HEK293 (cell line): ENCODE results near the gene PSMD8.
A peak's percentile ranks its signal among the peaks of the same experiment; 100 is the strongest.

Experiments used
- CTCF ChIA-PET: fragments of 350-600 bp; formaldehyde crosslinking; extraction: SDS; loops from one replicate; lab custom pipeline; 2021; ENCODE audit warnings: antibody characterized with exemption; lab: Yijun Ruan, JAX
- POLR2A ChIA-PET: fragments of 300-600 bp; formaldehyde crosslinking; extraction: SDS; loops from one replicate; lab custom pipeline; 2020; ENCODE audit warnings: antibody characterized with exemption, inconsistent platforms; lab: Yijun Ruan, JAX
- H3K27ac ChIP-seq: fragments of 200-500 bp; sonication (Bioruptor generic); 2 replicates; pipeline ENCODE4 v1.5.1; 2014; ENCODE audit warnings: low read depth, low read length, control low read depth, inconsistent platforms; ENCODE audit errors: extremely low read depth
- H3K36me3 ChIP-seq, 2 experiments: fragments of 200-500 bp in 1 of 2; sonication (Bioruptor generic) in 1 of 2; 1 replicate in 1 of 2; 2 replicates in 1 of 2; pipeline ENCODE4 v1.5.1; 2014 to 2017; ENCODE audit warnings: inconsistent platforms in 2 of 2, low read length in 2 of 2; ENCODE audit not compliant: control insufficient read depth in 2 of 2, insufficient read depth in 1 of 2
- H3K4me1 ChIP-seq: fragments of 200-500 bp; sonication (Bioruptor generic); 2 replicates; pipeline ENCODE4 v1.5.1; 2014; ENCODE audit warnings: mild to moderate bottlenecking, low read length, inconsistent platforms; ENCODE audit not compliant: control insufficient read depth, insufficient read depth
- H3K4me3 ChIP-seq: 2 replicates; pipeline ENCODE4 v1.5.1; 2011; ENCODE audit warnings: low read depth, mild to moderate bottlenecking, control low read depth, low read length, moderate library complexity
- H3K9me3 ChIP-seq: fragments of 200-500 bp; sonication (Bioruptor generic); 2 replicates; pipeline ENCODE4 v1.5.1; 2014; ENCODE audit warnings: low read depth, low read length, inconsistent platforms; ENCODE audit not compliant: control insufficient read depth, insufficient read depth
- ATF2 ChIP-seq: fragments of 450-650 bp; formaldehyde crosslinking; IDR thresholded peaks from 2 replicates; pipeline ENCODE4 v1.5.1; 2016; ENCODE audit warnings: missing biosample characterization, missing genetic modification characterization, low read depth
- BCL6B ChIP-seq: fragments of 450-650 bp; formaldehyde crosslinking; IDR thresholded peaks from 2 replicates; pipeline ENCODE4 v1.5.1; 2017; ENCODE audit warnings: missing biosample characterization, missing genetic modification characterization
- FEZF1 ChIP-seq: fragments of 450-650 bp; formaldehyde crosslinking; IDR thresholded peaks from 2 replicates; pipeline ENCODE4 v1.5.1; 2016; ENCODE audit warnings: missing biosample characterization, missing genetic modification characterization
- HOXA7 ChIP-seq: sonication (generic); formaldehyde crosslinking; IDR thresholded peaks from 2 replicates; pipeline ENCODE4 v1.8.1; 2022; ENCODE audit warnings: missing genetic modification reagents, borderline replicate concordance
- KLF10 ChIP-seq: fragments of 450-650 bp; IDR thresholded peaks from 2 replicates; pipeline ENCODE4 v1.5.1; 2018; ENCODE audit warnings: missing biosample characterization, mild to moderate bottlenecking, missing genetic modification characterization
- OSR2 ChIP-seq: fragments of 450-650 bp; formaldehyde crosslinking; IDR thresholded peaks from 2 replicates; pipeline ENCODE4 v1.5.1; 2016; ENCODE audit warnings: missing biosample characterization, missing genetic modification characterization
- PBX3 ChIP-seq: sonication (generic); formaldehyde crosslinking; IDR thresholded peaks from 2 replicates; pipeline ENCODE4 v1.8.1; 2022; ENCODE audit warnings: mild to moderate bottlenecking, moderate library complexity, missing genetic modification reagents
- TCF7L2 ChIP-seq: IDR thresholded peaks from 2 replicates; pipeline ENCODE4 v1.6.1; 2011; ENCODE audit warnings: low read depth, mild to moderate bottlenecking, inconsistent platforms, low read length, moderate library complexity, borderline replicate concordance
- TRIM28 ChIP-seq: IDR thresholded peaks from 2 replicates; pipeline ENCODE4 v1.6.1; 2011; ENCODE audit warnings: low read length, control low read depth, borderline replicate concordance
- YY1 ChIP-seq: fragments of 450-650 bp; formaldehyde crosslinking; IDR thresholded peaks from 2 replicates; pipeline ENCODE4 v1.5.1; 2018; ENCODE audit warnings: missing biosample characterization, missing genetic modification characterization
- ZBTB7A ChIP-seq: fragments of 450-650 bp; formaldehyde crosslinking; IDR thresholded peaks from 2 replicates; pipeline ENCODE4 v1.5.1; 2016; ENCODE audit warnings: low read depth, missing biosample characterization, missing genetic modification characterization
- ZNF132 ChIP-seq: fragments of 450-650 bp; formaldehyde crosslinking; IDR thresholded peaks from 2 replicates; pipeline ENCODE4 v1.5.1; 2017; ENCODE audit warnings: missing biosample characterization, missing genetic modification characterization, borderline replicate concordance
- ZNF140 ChIP-seq: fragments of 450-650 bp; formaldehyde crosslinking; IDR thresholded peaks from 2 replicates; pipeline ENCODE4 v1.5.1; 2016; ENCODE audit warnings: missing biosample characterization, missing genetic modification characterization
- ZNF146 ChIP-seq: fragments of 450-650 bp; formaldehyde crosslinking; IDR thresholded peaks from 2 replicates; pipeline ENCODE4 v1.5.1; 2016; ENCODE audit warnings: missing biosample characterization, missing genetic modification characterization
- ZNF169 ChIP-seq: fragments of 450-650 bp; formaldehyde crosslinking; IDR thresholded peaks from 2 replicates; pipeline ENCODE4 v1.5.1; 2016; ENCODE audit warnings: missing biosample characterization, missing genetic modification characterization
- ZNF19 ChIP-seq: fragments of 450-650 bp; formaldehyde crosslinking; IDR thresholded peaks from 2 replicates; pipeline ENCODE4; 2016; ENCODE audit warnings: missing biosample characterization, missing genetic modification characterization, low read depth
- ZNF202 ChIP-seq: fragments of 450-650 bp; formaldehyde crosslinking; IDR thresholded peaks from 2 replicates; pipeline ENCODE4 v1.5.1; 2016; ENCODE audit warnings: missing biosample characterization, missing genetic modification characterization, borderline replicate concordance
- ZNF211 ChIP-seq: fragments of 450-650 bp; formaldehyde crosslinking; IDR thresholded peaks from 2 replicates; pipeline ENCODE4 v1.5.1; 2016; ENCODE audit warnings: low read depth, missing biosample characterization, missing genetic modification characterization
- ZNF239 ChIP-seq: fragments of 450-650 bp; formaldehyde crosslinking; IDR thresholded peaks from 2 replicates; pipeline ENCODE4 v1.5.1; 2016; ENCODE audit warnings: missing biosample characterization, missing genetic modification characterization
- ZNF248 ChIP-seq: fragments of 450-650 bp; formaldehyde crosslinking; IDR thresholded peaks from 2 replicates; pipeline ENCODE4 v1.5.1; 2017; ENCODE audit warnings: missing biosample characterization, missing genetic modification characterization
- ZNF292 ChIP-seq: fragments of 450-650 bp; formaldehyde crosslinking; IDR thresholded peaks from 2 replicates; pipeline ENCODE4 v1.5.1; 2016; ENCODE audit warnings: low read depth, missing biosample characterization, missing genetic modification characterization, borderline replicate concordance
- ZNF350 ChIP-seq: fragments of 450-650 bp; formaldehyde crosslinking; IDR thresholded peaks from 2 replicates; pipeline ENCODE4 v1.5.0; 2017; ENCODE audit warnings: missing biosample characterization, mild to moderate bottlenecking, missing genetic modification characterization
- ZNF404 ChIP-seq: fragments of 450-650 bp; formaldehyde crosslinking; IDR thresholded peaks from 2 replicates; pipeline ENCODE4 v1.5.1; 2017; ENCODE audit warnings: missing biosample characterization, missing genetic modification characterization
- ZNF560 ChIP-seq: fragments of 450-650 bp; formaldehyde crosslinking; IDR thresholded peaks from 2 replicates; pipeline ENCODE4 v1.5.1; 2017; ENCODE audit warnings: missing biosample characterization, missing genetic modification characterization, borderline replicate concordance
- ZNF600 ChIP-seq: fragments of 450-650 bp; formaldehyde crosslinking; IDR thresholded peaks from 2 replicates; pipeline ENCODE4 v1.5.1; 2016; ENCODE audit warnings: missing biosample characterization, missing genetic modification characterization
- ZNF639 ChIP-seq: fragments of 450-650 bp; formaldehyde crosslinking; IDR thresholded peaks from 2 replicates; pipeline ENCODE4 v1.5.1; 2016; ENCODE audit warnings: missing biosample characterization, missing genetic modification characterization
- ZNF670 ChIP-seq: fragments of 450-650 bp; formaldehyde crosslinking; IDR thresholded peaks from 2 replicates; pipeline ENCODE4 v1.5.1; 2016; ENCODE audit warnings: missing biosample characterization, missing genetic modification characterization, low read depth
- ZNF701 ChIP-seq: fragments of 450-650 bp; formaldehyde crosslinking; IDR thresholded peaks from 2 replicates; pipeline ENCODE4 v1.5.1; 2016; ENCODE audit warnings: missing biosample characterization, missing genetic modification characterization
- ZNF843 ChIP-seq: fragments of 450-650 bp; formaldehyde crosslinking; IDR thresholded peaks from 2 replicates; pipeline ENCODE4 v1.5.1; 2016; ENCODE audit warnings: missing biosample characterization, missing genetic modification characterization
- ZSCAN16 ChIP-seq: fragments of 450-650 bp; formaldehyde crosslinking; IDR thresholded peaks from 2 replicates; pipeline ENCODE4 v1.5.1; 2016; ENCODE audit warnings: missing biosample characterization, missing genetic modification characterization
- ZXDB ChIP-seq: fragments of 450-650 bp; formaldehyde crosslinking; IDR thresholded peaks from 2 replicates; pipeline ENCODE4 v1.5.1; 2016; ENCODE audit warnings: missing biosample characterization, missing genetic modification characterization

Gene PSMD8

GRCh38 chr19:38335949-38336637, 38.3 kb upstream of the PSMD8 start:
- CTCF ChIA-PET: interaction anchor here (0.6 to 9.9 kb wide), 44 partner anchors 10 to 608 kb away, joined by 3 to 183 read pairs (median 4); partner anchors contain the start of genes FAM98C, PSMD8 and SPINT2
- H3K4me3 ChIP-seq: peak overlapping the region; percentile 66
- H3K4me1 ChIP-seq: peaks cover 14% of the 10 kb centered on the region
- POLR2A ChIA-PET: interaction anchor here (0.6 to 5.5 kb wide), 8 partner anchors 23 to 111 kb away, joined by 3 to 83 read pairs (median 10); partner anchors contain the start of genes GGN, PSMD8 and SPRED3
- peaks cover 0 to 4% of the 10 kb centered on the region in 2 experiments; a peak in 1 of 3 replicates for H3K36me3 ChIP-seq
- H3K27ac ChIP-seq: peak overlapping the region; percentile 80
- no peaks in the 10 kb centered on the region for H3K9me3 ChIP-seq
- TF ChIP-seq ZNF132 (tag by site-specific recombination): no peak
- no peak for TF ChIP-seq PBX3 (CRISPR knock-in tag)
- TF ChIP-seq ZSCAN16: 0 out of 2 replicates have a peak, but pooled peaks have one; percentile 55
- TF ChIP-seq ZNF169: no peak; the same call in 1 of the 2 replicates
- no peak; the same call in 1 of the 2 replicates for TF ChIP-seq ZNF146 (tag by site-specific recombination)
- TF ChIP-seq YY1 (tag by site-specific recombination): no peak; the same call in 1 of the 2 replicates
- no peak for TF ChIP-seq ZNF350 (tag by site-specific recombination)
- TF ChIP-seq ZNF670 (tag by site-specific recombination): no peak
- TF ChIP-seq ZNF600 (tag by site-specific recombination): peak; percentile 93
- peak; percentile 90 for TF ChIP-seq OSR2 (tag by site-specific recombination)
- TF ChIP-seq ZNF19 (tag by site-specific recombination): no peak
- TF ChIP-seq ZNF140 (tag by site-specific recombination): no peak
- no peak for TF ChIP-seq TRIM28
- no peak for TF ChIP-seq ZNF292 (tag by site-specific recombination)
- TF ChIP-seq ZNF202: no peak
- TF ChIP-seq TCF7L2: no peak
- peak; percentile 28; the same call in 1 of the 2 replicates for TF ChIP-seq FEZF1
- TF ChIP-seq ZNF248: no peak
- no peak for TF ChIP-seq ZNF404 (tag by site-specific recombination)
- peak; percentile 90; the same call in 1 of the 2 replicates for TF ChIP-seq ZNF239 (tag by site-specific recombination)
- peak; percentile 98 for TF ChIP-seq KLF10
- TF ChIP-seq BCL6B (tag by site-specific recombination): no peak
- TF ChIP-seq ZNF211 (tag by site-specific recombination): no peak; the same call in 1 of the 2 replicates
- TF ChIP-seq ATF2: no peak
- TF ChIP-seq ZNF560 (tag by site-specific recombination): no peak
- no peak for TF ChIP-seq ZNF701 (tag by site-specific recombination)
- no peak; the same call in 1 of the 2 replicates for TF ChIP-seq ZXDB (tag by site-specific recombination)
- TF ChIP-seq ZNF639: peak; percentile 61
- TF ChIP-seq ZBTB7A (tag by site-specific recombination): peak; percentile 92
- TF ChIP-seq ZNF843 (tag by site-specific recombination): peak; percentile 55; the same call in 1 of the 2 replicates
- TF ChIP-seq HOXA7: no peak
